Gastroesophageal sphincter (tissue), 4 donors: ENCODE measurements around the gene CERS4. TPM values are rescaled to one million over a fixed set of nuclear protein-coding genes. Genes with fewer than 3 reads are reported as not detected.

Source experiments
- ATAC-seq: fragments of 150-250 bp; one replicate; pipeline ENCODE4 v1.9.1; 2016; ENCODE audit warnings: mild to moderate bottlenecking, moderate library complexity
- H3K27ac ChIP-seq, 4 donors: fragments of 200-600 bp; sonication (generic) in 3 of 4; 1 replicate in 3 of 4; 2 replicates in 1 of 4; pipeline ENCODE4 v1.5.1; 2016 to 2019
- H3K27me3 ChIP-seq: fragments of 200-600 bp; sonication (generic); one replicate; pipeline ENCODE4 v1.5.1; 2019
- H3K36me3 ChIP-seq, 2 donors: fragments of 200-600 bp; sonication (generic); one replicate each; pipeline ENCODE4 v1.5.1; 2019; ENCODE audit warnings: control low read depth in 1 of 2
- H3K4me1 ChIP-seq, 3 donors: fragments of 200-600 bp; sonication (generic); 1 replicate in 2 of 3; 2 replicates in 1 of 3; pipeline ENCODE4 v1.5.1; 2016 to 2019; ENCODE audit warnings: control low read depth in 2 of 3
- H3K4me3 ChIP-seq, 2 donors: fragments of 200-600 bp; sonication (generic); one replicate each; pipeline ENCODE4 v1.5.1; 2019; ENCODE audit warnings: mild to moderate bottlenecking in 1 of 2, moderate library complexity in 1 of 2
- H3K9me3 ChIP-seq, 3 donors: fragments of 200-600 bp; sonication (generic); one replicate each; pipeline ENCODE4 v1.5.1; 2017 to 2019; ENCODE audit warnings: control low read depth in 2 of 3
- CTCF ChIP-seq, 4 experiments: fragments of 200-600 bp in 2 of 4; fragments of 450-650 bp in 2 of 4; sonication (generic) in 1 of 4; IDR thresholded peaks; one replicate each; pipeline ENCODE4 v1.5.1; 2017 to 2019; ENCODE audit warnings: antibody characterized with exemption in 4 of 4, mild to moderate bottlenecking in 2 of 4, moderate library complexity in 2 of 4
- EP300 ChIP-seq: sonication (generic); formaldehyde crosslinking; IDR thresholded peaks from one replicate; pipeline ENCODE4 v1.6.1; 2017; ENCODE audit warnings: antibody characterized with exemption, mild to moderate bottlenecking
- POLR2A ChIP-seq, 2 donors: fragments of 450-650 bp; IDR thresholded peaks; one replicate each; pipeline ENCODE4 v1.6.1; 2017; ENCODE audit warnings: antibody characterized with exemption in 2 of 2, mild to moderate bottlenecking in 2 of 2, moderate library complexity in 1 of 2
- POLR2AphosphoS5 ChIP-seq: sonication (generic); formaldehyde crosslinking; IDR thresholded peaks from one replicate; pipeline ENCODE4 v1.6.1; 2017; ENCODE audit warnings: antibody characterized with exemption
- WGBS, 2 donors: methylation state at CpG; one replicate each; pipeline ENCODE4 v1.1.5; 2018; ENCODE audit warnings: low coverage in 1 of 2; 5-methylcytosine and 5-hydroxymethylcytosine counted together
- total RNA-seq, 4 donors: library from RNA; depleted of rRNA; stranded (reverse); fragments of >200 nt; gene quantifications; one replicate each; pipeline ENCODE4 v1.1.0, GENCODE V29; 2016

CERS4 gene
- total RNA-seq, 4 donors from 2014 or later, result 24.8 to 33.8 (median 31.9) TPM

- peaks cover 0 to 4% (median 0%) of the 10 kb centered on the region in 3 donors for H3K9me3 ChIP-seq
- H3K27ac ChIP-seq, result no peak overlapping the region
- no peak overlapping the region for H3K4me3 ChIP-seq
- no peak for ATAC-seq
- H3K4me1 ChIP-seq, result peaks cover 3 to 20% (median 15%) of the 10 kb centered on the region in 3 donors
- TF ChIP-seq CTCF (IDR thresholded peaks at IDR 0.05), result no peak
- no peak for TF ChIP-seq EP300
- TF ChIP-seq POLR2AphosphoS5, result no peak
- WGBS, 2 donors, result 67% methylated on average over 1 of the region's 1 CpG; no CpG with 5 or more reads in 1 of the 2 donors
- peaks cover 0 to 7% of the 10 kb centered on the region in 2 donors for H3K36me3 ChIP-seq
- H3K27me3 ChIP-seq, result no peaks in the 10 kb centered on the region
Measured at GRCh38 chr19:8238251-8238650, 29.1 kb downstream of the CERS4 start.

GRCh38 chr19:8239528-8240273 lies 30.5 kb downstream of the CERS4 start:
- H3K27ac ChIP-seq, result no peak overlapping the region
- H3K27me3 ChIP-seq, result no peaks in the 10 kb centered on the region
- H3K4me1 ChIP-seq, result peaks cover 3 to 20% (median 15%) of the 10 kb centered on the region in 3 donors
- peaks cover 0 to 7% of the 10 kb centered on the region in 2 donors for H3K36me3 ChIP-seq
- WGBS, 2 donors, result 83 to 86% methylated on average over 1 to 3 of the region's 3 CpGs
- ATAC-seq, result no peak
- no peak overlapping the region for H3K4me3 ChIP-seq
- H3K9me3 ChIP-seq, result peaks cover 0 to 10% (median 0%) of the 10 kb centered on the region in 3 donors
- no peak for TF ChIP-seq POLR2AphosphoS5
- TF ChIP-seq CTCF (IDR thresholded peaks at IDR 0.05), result no peak
- TF ChIP-seq EP300, result no peak
- no peak for TF ChIP-seq POLR2A (IDR thresholded peaks at IDR 0.05)

GRCh38 chr19:8240274-8241229 lies 31.4 kb downstream of the CERS4 start:
- TF ChIP-seq CTCF (IDR thresholded peaks at IDR 0.05) (no peak), EP300 (no peak), POLR2AphosphoS5 (peak; percentile 69)
- Histone ChIP-seq H3K9me3 (peaks cover 0 to 10% (median 0%) of the 10 kb centered on the region in 3 donors), H3K4me1 (peaks cover 3 to 20% (median 15%) of the 10 kb centered on the region in 3 donors), H3K27me3 (no peaks in the 10 kb centered on the region), H3K4me3 (peak overlapping the region in 1 of 2 donors; percentile 23), H3K36me3 (peaks cover 0 to under 1% of the 10 kb centered on the region in 2 donors), H3K27ac (peak overlapping the region in 3 of 4 donors; percentile 51 to 64 (median 51))
- 11 to 13% methylated on average over 6 to 9 of the region's 17 CpGs for WGBS, 2 donors
- ATAC-seq, result peak; percentile 80

- H3K27me3 ChIP-seq, result no peaks in the 10 kb centered on the region
- H3K4me1 ChIP-seq, result peaks cover 3 to 20% (median 15%) of the 10 kb centered on the region in 3 donors
- no peaks in the 10 kb centered on the region for H3K36me3 ChIP-seq
- no peak overlapping the region for H3K4me3 ChIP-seq
- 72 to 75% methylated on average over 3 to 4 of the region's 4 CpGs for WGBS, 2 donors
- ATAC-seq, result no peak
- peaks cover 0 to 10% (median 0%) of the 10 kb centered on the region in 3 donors for H3K9me3 ChIP-seq
- no peak for TF ChIP-seq POLR2AphosphoS5
- TF ChIP-seq POLR2A (IDR thresholded peaks at IDR 0.05), result no peak
- TF ChIP-seq EP300, result no peak
- no peak overlapping the region for H3K27ac ChIP-seq
Measured at GRCh38 chr19:8241646-8242045, 32.5 kb downstream of the CERS4 start.

GRCh38 chr19:8242211-8242821 lies 33.1 kb downstream of the CERS4 start:
- Histone ChIP-seq H3K4me3 (no peak overlapping the region), H3K9me3 (peaks cover 0 to 10% (median 0%) of the 10 kb centered on the region in 3 donors), H3K27me3 (no peaks in the 10 kb centered on the region), H3K36me3 (no peaks in the 10 kb centered on the region), H3K4me1 (peaks cover 3 to 20% (median 15%) of the 10 kb centered on the region in 3 donors), H3K27ac (no peak overlapping the region)
- TF ChIP-seq POLR2AphosphoS5, result no peak
- TF ChIP-seq EP300, result no peak
- no peak for TF ChIP-seq POLR2A (IDR thresholded peaks at IDR 0.05)
- no peak for TF ChIP-seq CTCF (IDR thresholded peaks at IDR 0.05)
- WGBS, 2 donors, result 89 to 100% methylated on average over 1 to 4 of the region's 4 CpGs
- ATAC-seq, result no peak
